Bronchial epithelial cell (primary cell): ENCODE measurements around the gene SLC27A1. TPM values are rescaled to one million over a fixed set of nuclear protein-coding genes. Genes with fewer than 3 reads are reported as not detected.

Experiments used
- DNase-seq: peaks from one replicate; pipeline ENCODE4 v3.0.0-alpha.2; 2010; ENCODE audit warnings: low read depth
- FAIRE-seq: peaks from 2 replicates; lab custom pipeline; 2011; peaks lifted over from hg19 to GRCh38; lab: Jason Lieb, UNC
- H3K27me3 ChIP-seq: 2 replicates; pipeline ENCODE4 v1.5.1; 2011; ENCODE audit warnings: low read length; ENCODE audit not compliant: control insufficient read depth, insufficient read depth
- H3K36me3 ChIP-seq: 2 replicates; pipeline ENCODE4 v1.5.1; 2011; ENCODE audit warnings: low read length; ENCODE audit not compliant: control insufficient read depth, insufficient read depth
- H3K4me3 ChIP-seq: 2 replicates; pipeline ENCODE4 v1.5.1; 2011; ENCODE audit warnings: mild to moderate bottlenecking, low read depth, low read length, control low read depth
- total RNA-seq: library from RNA; depleted of rRNA; stranded (reverse); fragments of >200 nt; gene quantifications from 2 replicates; pipeline ENCODE4 v1.2.1, GENCODE V29; 2014
- TF ChIP-seq, protein P1 (sequence below): IDR thresholded peaks from 2 replicates; pipeline ENCODE4 v1.5.1; 2011; ENCODE audit warnings: mild to moderate bottlenecking, moderate library complexity, low read length, control low read depth, inconsistent platforms; ENCODE audit not compliant: insufficient read depth, severe bottlenecking

SLC27A1 gene
- total RNA-seq, 1 donor from 2014 or later: 7.9 TPM

DNA sequence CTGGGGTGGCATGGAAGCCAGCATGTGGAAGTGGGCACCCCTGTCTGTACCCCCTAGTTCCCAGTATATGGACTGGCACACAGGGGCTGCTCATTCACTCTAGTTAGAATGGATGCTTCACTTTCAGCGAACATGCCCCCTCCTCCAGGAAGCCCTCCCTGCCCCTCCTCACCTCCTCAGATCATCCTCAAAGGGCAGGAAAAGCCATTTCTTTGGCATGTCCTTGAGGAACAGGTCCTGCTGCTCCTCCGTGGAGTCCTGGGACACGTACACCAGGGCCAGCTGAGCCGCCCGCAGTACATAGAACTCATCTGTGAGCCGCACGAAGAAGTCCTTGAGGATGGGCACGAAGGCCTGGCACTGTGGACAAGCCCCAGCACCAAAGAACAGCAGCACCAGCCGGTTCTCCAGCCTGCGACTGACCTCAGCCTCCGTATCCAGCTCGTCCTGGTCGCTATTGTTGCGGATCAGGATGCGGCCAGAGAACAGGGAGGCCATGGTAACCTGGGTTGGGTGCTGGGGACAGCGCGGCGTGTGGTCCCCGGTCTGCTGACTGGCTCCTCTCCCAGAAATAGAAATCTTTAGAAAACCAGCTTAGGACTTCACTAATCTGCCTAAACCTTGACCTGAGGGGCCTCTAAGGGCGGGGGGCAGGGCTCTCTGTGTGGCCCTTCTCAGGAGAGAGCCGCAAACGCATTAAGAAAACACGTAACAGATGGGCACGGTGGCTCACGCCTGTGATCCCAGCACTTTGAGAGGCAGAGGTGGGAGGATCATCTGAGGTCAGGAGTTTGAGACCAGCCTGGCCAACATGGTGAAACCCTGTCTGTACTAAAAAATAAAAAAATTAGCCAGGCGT, 9.7 kb upstream of the SLC27A1 start, which contains the start of gene NXNL1:
TSS of gene NXNL1 (minus strand) at position 555 of the 859 bp plus-strand sequence. CDS start at position 498, 57 bp downstream.
- Histone ChIP-seq H3K4me3 (no peak within 1 kb of the TSS), H3K27me3 (peaks cover 4% of the 10 kb centered on the region), H3K36me3 (no peaks in the 10 kb centered on the region)
- TF ChIP-seq, protein P1, sequence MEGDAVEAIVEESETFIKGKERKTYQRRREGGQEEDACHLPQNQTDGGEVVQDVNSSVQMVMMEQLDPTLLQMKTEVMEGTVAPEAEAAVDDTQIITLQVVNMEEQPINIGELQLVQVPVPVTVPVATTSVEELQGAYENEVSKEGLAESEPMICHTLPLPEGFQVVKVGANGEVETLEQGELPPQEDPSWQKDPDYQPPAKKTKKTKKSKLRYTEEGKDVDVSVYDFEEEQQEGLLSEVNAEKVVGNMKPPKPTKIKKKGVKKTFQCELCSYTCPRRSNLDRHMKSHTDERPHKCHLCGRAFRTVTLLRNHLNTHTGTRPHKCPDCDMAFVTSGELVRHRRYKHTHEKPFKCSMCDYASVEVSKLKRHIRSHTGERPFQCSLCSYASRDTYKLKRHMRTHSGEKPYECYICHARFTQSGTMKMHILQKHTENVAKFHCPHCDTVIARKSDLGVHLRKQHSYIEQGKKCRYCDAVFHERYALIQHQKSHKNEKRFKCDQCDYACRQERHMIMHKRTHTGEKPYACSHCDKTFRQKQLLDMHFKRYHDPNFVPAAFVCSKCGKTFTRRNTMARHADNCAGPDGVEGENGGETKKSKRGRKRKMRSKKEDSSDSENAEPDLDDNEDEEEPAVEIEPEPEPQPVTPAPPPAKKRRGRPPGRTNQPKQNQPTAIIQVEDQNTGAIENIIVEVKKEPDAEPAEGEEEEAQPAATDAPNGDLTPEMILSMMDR: no peak
- FAIRE-seq: no peak
- no peak for DNase-seq

DNA sequence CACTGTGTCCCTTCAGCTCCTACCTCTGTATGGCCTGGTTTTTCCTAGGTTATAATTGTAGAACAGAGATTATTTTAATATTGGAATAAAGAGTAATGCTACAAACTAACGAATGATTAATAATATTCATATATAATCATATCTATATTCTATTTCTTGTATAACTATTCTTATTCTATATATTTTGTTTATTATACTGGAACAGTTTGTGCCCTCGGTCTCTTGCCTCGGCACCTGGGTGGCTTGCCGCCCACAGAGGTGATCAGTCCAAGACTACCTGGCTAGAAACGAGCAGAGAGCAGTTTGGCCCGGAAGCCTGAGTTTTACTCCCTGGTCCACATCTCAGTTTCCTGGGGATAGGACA, 3.9 kb upstream of the SLC27A1 start:
- FAIRE-seq (no peak), DNase-seq (no peak)
- Histone ChIP-seq H3K27me3 (no peaks in the 10 kb centered on the region), H3K36me3 (no peaks in the 10 kb centered on the region), H3K4me3 (no peak overlapping the region)
- TF ChIP-seq, protein P1: no peak

DNA sequence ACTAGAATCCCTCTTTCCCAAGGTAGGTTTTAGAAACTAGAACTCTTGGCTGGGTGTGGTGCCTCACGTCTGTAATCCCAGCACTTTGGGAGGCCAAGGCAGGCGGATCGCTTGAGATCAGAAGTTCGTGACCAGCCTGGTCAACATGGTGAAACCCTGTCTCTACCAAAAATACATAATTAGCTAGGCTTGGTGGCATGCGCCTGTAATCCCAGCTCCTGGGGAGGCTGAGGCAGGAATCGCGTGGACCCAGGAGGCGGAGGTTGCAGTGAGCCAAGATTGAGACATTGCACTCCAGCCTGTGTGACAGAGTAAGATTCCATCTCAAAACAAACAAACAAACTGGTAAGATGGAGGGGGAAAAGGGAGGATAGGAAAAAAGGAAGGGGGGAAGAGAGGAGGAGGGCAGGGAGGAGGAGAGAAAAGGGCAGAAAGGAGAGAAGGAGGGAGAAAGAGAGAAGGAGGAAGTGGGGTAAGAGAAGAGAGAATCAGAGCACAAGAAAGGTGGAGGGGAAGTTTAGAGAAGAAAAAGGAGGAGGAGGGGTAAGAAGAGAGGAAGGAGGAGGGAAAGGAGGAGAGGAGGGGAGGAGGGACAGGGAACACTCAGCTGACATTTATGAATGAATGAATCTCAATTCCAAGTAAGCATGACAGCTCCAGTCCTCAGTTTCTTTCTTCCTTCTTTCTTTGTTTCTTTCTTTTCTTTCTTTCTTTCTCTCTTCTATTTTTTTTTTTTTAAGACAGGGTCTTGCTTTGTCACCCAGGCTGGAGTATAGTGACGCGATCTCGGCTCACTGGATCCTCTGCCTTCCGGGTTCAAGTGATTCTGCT, 2.6 kb upstream of the SLC27A1 start:
- DNase-seq: no peak
- H3K4me3 ChIP-seq: no peak overlapping the region
- FAIRE-seq: no peak
- TF ChIP-seq, protein P1: no peak
- no peaks in the 10 kb centered on the region for H3K27me3 ChIP-seq
- H3K36me3 ChIP-seq: no peaks in the 10 kb centered on the region

- DNase-seq (no peak), FAIRE-seq (no peak)
- H3K27me3 ChIP-seq: no peaks in the 10 kb centered on the region
- TF ChIP-seq, protein P1: no peak
- peak overlapping the region; percentile 84 for H3K4me3 ChIP-seq
- no peaks in the 10 kb centered on the region for H3K36me3 ChIP-seq
These were observed 1.8 kb upstream of the SLC27A1 start for GRCh38 chr19:17468302-17469091.

- DNase-seq: no peak
- TF ChIP-seq, protein P1: no peak
- H3K36me3 ChIP-seq: no peaks in the 10 kb centered on the region
- FAIRE-seq: no peak
- H3K4me3 ChIP-seq: peak overlapping the region; percentile 84
- H3K27me3 ChIP-seq: no peaks in the 10 kb centered on the region
These were observed 1.2 kb upstream of the SLC27A1 start for GRCh38 chr19:17469092-17469480.
